ENCODE results near the gene SFMBT1. TPM values are rescaled to one million over a fixed set of nuclear protein-coding genes. Genes with fewer than 3 reads are reported as not detected.
A peak's percentile ranks its signal among the peaks of the same experiment; 100 is the strongest.

The SFMBT1 gene
- total RNA-seq, 1 experiment from 2014 or later: 22.2 TPM

- Histone ChIP-seq H3K4me3 (ENCODE audit: insufficient read depth, low read depth, low read length) (no peak overlapping the region), H3K36me3 (replicated peaks; ENCODE audit: control insufficient read depth, insufficient read depth, low read length) (no peaks in the 10 kb centered on the region), H3K27me3 (ENCODE audit: control insufficient read depth, insufficient read depth, low read length) (no peaks in the 10 kb centered on the region)
- no peak for DNase-seq
These were observed 78.5 kb downstream of the SFMBT1 start for GRCh38 chr3:52967398-52967797.

GRCh38 chr3:52962160-52962559, 83.7 kb downstream of the SFMBT1 start:
- DNase-seq: no peak
- H3K36me3 ChIP-seq (replicated peaks; ENCODE audit: control insufficient read depth, insufficient read depth, low read length): no peaks in the 10 kb centered on the region
- no peaks in the 10 kb centered on the region for H3K27me3 ChIP-seq (ENCODE audit: control insufficient read depth, insufficient read depth, low read length)
- H3K4me3 ChIP-seq (ENCODE audit: insufficient read depth, low read depth, low read length): no peak overlapping the region

GRCh38 chr3:52959773-52960172, 86.1 kb downstream of the SFMBT1 start:
- Histone ChIP-seq H3K36me3 (replicated peaks; ENCODE audit: control insufficient read depth, insufficient read depth, low read length) (no peaks in the 10 kb centered on the region), H3K27me3 (ENCODE audit: control insufficient read depth, insufficient read depth, low read length) (no peaks in the 10 kb centered on the region), H3K4me3 (ENCODE audit: insufficient read depth, low read depth, low read length) (no peak overlapping the region)
- DNase-seq: no peak

GRCh38 chr3:52939600-52939999, 106.3 kb downstream of the SFMBT1 start:
- no peak for DNase-seq
- H3K36me3 ChIP-seq (replicated peaks; ENCODE audit: control insufficient read depth, insufficient read depth, low read length): no peaks in the 10 kb centered on the region
- H3K4me3 ChIP-seq (ENCODE audit: insufficient read depth, low read depth, low read length): no peak overlapping the region
- no peaks in the 10 kb centered on the region for H3K27me3 ChIP-seq (ENCODE audit: control insufficient read depth, insufficient read depth, low read length)

DNA sequence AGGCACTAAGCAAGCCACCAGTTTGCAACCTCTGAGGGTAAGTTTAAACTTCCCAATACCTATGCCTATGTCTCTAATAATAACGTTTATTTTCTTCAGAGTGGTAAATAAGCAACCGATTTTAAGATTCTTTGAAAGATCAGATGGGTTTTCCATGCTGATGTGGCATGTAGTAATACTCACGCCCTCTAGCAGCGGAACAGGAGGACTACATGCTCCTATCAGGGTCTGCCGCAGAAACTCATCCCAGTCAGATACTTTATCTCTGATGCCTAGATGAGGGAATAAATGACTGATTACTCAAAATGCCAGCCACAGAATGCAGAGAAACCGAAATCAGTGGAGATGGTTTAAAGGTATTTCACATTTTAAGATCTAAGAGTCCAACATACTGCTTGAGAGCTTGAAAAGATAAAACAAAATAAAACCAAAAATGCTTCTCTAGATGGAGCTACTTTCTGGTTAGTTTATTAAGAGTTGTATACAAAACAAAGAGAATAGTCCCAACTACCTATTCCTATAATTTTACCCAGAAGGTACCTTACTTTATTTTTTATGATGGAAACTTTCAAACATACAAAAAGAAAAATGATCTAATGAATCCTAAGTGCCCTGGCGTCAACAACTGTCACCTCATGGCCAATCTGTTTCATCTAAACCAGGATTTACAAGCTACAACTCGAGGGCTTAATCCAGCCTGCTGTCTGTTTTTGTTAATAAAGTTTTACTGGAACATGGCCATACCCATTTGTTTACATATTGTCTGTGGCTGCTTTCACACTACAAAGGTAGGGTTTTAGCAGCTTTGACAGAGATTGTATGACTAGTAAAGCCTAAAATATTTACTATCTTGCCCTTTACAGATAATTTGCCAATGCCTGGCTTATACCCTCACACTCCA, 111.0 kb downstream of the SFMBT1 start:
- no peaks in the 10 kb centered on the region for H3K27me3 ChIP-seq (ENCODE audit: control insufficient read depth, insufficient read depth, low read length)
- H3K36me3 ChIP-seq (replicated peaks; ENCODE audit: control insufficient read depth, insufficient read depth, low read length): no peaks in the 10 kb centered on the region
- DNase-seq: peak; percentile 74
- H3K4me3 ChIP-seq (ENCODE audit: insufficient read depth, low read depth, low read length): no peak overlapping the region

GRCh38 chr3:52931889-52932288, 114.0 kb downstream of the SFMBT1 start:
- H3K36me3 ChIP-seq (replicated peaks; ENCODE audit: control insufficient read depth, insufficient read depth, low read length): no peaks in the 10 kb centered on the region
- H3K4me3 ChIP-seq (ENCODE audit: insufficient read depth, low read depth, low read length): no peak overlapping the region
- DNase-seq: no peak
- no peaks in the 10 kb centered on the region for H3K27me3 ChIP-seq (ENCODE audit: control insufficient read depth, insufficient read depth, low read length)

DNA sequence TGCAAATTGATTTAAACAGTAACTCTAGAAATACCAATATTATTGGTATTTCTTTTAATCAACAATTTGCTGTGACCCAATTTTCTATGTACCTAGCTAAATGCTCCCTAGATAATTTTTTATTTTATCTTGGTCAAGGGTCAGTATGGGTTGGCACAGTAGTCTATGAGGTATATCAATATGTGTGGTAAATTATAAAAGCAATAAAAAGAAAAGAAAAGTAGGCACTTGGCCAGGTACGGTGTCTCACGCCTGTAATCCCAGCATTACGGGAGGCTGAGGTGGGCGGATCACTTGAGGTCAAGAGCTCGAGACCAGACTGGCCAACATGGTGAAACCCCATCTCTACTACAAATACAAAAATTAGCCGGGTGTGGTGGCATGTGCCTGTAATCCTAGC, 114.5 kb downstream of the SFMBT1 start:
- Histone ChIP-seq H3K27me3 (ENCODE audit: control insufficient read depth, insufficient read depth, low read length) (no peaks in the 10 kb centered on the region), H3K36me3 (replicated peaks; ENCODE audit: control insufficient read depth, insufficient read depth, low read length) (no peaks in the 10 kb centered on the region), H3K4me3 (ENCODE audit: insufficient read depth, low read depth, low read length) (no peak overlapping the region)
- DNase-seq: no peak

DNA sequence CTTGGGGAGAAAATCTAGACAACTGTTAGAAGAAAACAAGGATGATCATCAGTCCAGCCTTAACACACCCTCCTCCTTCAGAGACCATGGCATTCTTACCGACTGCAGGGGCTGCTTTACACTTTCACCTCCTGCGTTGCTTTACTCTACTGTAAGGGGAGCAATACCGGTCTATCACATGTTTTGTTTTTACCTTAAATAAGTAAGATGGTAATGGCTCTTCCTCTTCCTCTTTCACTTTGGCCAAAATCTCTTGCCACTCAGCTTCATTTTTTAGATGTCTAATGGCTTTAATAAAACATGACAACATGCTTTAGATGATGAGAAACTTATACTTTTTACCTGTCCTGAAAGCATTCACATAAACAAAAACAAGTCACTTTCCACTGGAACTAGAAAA, 115.1 kb downstream of the SFMBT1 start:
- Histone ChIP-seq H3K36me3 (replicated peaks; ENCODE audit: control insufficient read depth, insufficient read depth, low read length) (no peaks in the 10 kb centered on the region), H3K27me3 (ENCODE audit: control insufficient read depth, insufficient read depth, low read length) (no peaks in the 10 kb centered on the region), H3K4me3 (ENCODE audit: insufficient read depth, low read depth, low read length) (no peak overlapping the region)
- no peak for DNase-seq

DNA sequence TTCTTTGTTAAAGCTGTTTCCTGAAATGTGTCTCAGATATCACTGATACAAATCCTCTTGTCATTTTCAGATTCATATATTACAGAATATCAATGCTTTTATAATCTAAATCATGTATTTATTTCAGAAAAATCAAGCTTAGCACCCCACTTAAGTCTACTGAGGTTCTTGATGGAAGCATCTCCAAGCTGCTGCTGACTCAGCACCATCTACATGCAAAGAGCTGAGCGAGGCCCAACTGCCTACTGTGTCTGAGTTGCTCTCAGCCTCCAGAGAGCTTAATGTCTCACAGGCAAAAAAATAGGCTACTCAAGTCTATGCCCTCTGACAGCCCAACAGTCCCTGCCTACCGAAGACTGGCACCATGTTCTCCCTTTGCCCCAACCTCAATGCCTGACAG, 119.3 kb downstream of the SFMBT1 start:
- DNase-seq: no peak
- H3K36me3 ChIP-seq (replicated peaks; ENCODE audit: control insufficient read depth, insufficient read depth, low read length): no peaks in the 10 kb centered on the region; the same call in 1 of the 2 replicates

GRCh38 chr3:52925405-52926313, 120.2 kb downstream of the SFMBT1 start:
- Histone ChIP-seq H3K36me3 (replicated peaks; ENCODE audit: control insufficient read depth, insufficient read depth, low read length) (no peaks in the 10 kb centered on the region; the same call in 1 of the 2 replicates), H3K27me3 (ENCODE audit: control insufficient read depth, insufficient read depth, low read length) (no peaks in the 10 kb centered on the region), H3K4me3 (ENCODE audit: insufficient read depth, low read depth, low read length) (no peak overlapping the region)
- no peak for DNase-seq

More for the DNA sequence above, 119.3 kb downstream of the SFMBT1 start:
- H3K27me3 ChIP-seq (ENCODE audit: control insufficient read depth, insufficient read depth, low read length): no peaks in the 10 kb centered on the region
- no peak overlapping the region for H3K4me3 ChIP-seq (ENCODE audit: insufficient read depth, low read depth, low read length)

DNA sequence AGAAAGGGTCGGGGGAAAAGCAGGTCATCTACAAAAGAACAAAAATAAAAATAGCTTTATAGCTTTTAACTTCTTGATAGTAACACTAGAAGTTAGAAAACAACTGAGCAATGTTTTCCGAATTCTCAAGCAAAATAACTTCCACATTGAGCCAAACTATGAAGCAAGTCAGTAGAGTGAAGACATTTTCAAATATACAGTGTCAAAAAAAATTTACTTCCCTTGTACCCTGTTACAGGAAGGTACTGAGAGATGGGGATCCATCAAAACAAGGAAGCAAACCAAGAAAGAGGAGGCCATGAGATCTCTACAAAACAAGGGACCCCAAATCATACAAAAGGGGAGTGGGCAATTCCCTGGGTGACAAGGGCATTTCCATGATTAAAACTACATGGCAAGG, 121.9 kb downstream of the SFMBT1 start:
- Histone ChIP-seq H3K27me3 (ENCODE audit: control insufficient read depth, insufficient read depth, low read length) (no peaks in the 10 kb centered on the region), H3K36me3 (replicated peaks; ENCODE audit: control insufficient read depth, insufficient read depth, low read length) (no peaks in the 10 kb centered on the region; the same call in 1 of the 2 replicates), H3K4me3 (ENCODE audit: insufficient read depth, low read depth, low read length) (no peak overlapping the region)
- no peak for DNase-seq

DNA sequence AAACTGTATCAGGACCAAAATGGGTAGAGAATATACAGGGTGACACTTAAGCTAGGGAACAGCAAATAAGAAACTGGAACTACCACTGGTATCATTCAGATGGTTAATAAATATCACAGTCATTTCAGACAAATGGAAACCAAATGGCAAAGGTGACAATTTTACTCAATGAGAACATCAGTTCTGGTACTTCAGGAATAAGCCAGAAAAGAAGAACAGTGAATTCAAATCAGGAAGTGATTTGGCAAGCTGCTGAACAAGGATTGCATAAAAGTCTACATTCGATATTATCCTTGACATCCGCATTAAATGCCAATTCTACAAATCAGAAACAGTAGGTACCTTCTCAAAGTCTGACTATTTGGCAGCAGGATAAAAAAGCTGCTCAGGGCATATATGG, 125.0 kb downstream of the SFMBT1 start:
- Histone ChIP-seq H3K4me3 (ENCODE audit: insufficient read depth, low read depth, low read length) (no peak overlapping the region), H3K36me3 (replicated peaks; ENCODE audit: control insufficient read depth, insufficient read depth, low read length) (no peaks in the 10 kb centered on the region; the same call in 1 of the 2 replicates), H3K27me3 (ENCODE audit: control insufficient read depth, insufficient read depth, low read length) (no peaks in the 10 kb centered on the region)
- no peak for DNase-seq

- Histone ChIP-seq H3K4me3 (ENCODE audit: insufficient read depth, low read depth, low read length) (no peak overlapping the region), H3K27me3 (ENCODE audit: control insufficient read depth, insufficient read depth, low read length) (no peaks in the 10 kb centered on the region), H3K36me3 (replicated peaks; ENCODE audit: control insufficient read depth, insufficient read depth, low read length) (no peaks in the 10 kb centered on the region; the same call in none of the 2 replicates)
- DNase-seq: no peak
These were observed 128.8 kb downstream of the SFMBT1 start for GRCh38 chr3:52917044-52917443.

- DNase-seq: no peak
- Histone ChIP-seq H3K27me3 (ENCODE audit: control insufficient read depth, insufficient read depth, low read length) (no peaks in the 10 kb centered on the region), H3K36me3 (replicated peaks; ENCODE audit: control insufficient read depth, insufficient read depth, low read length) (no peaks in the 10 kb centered on the region; the same call in none of the 2 replicates)
These were observed 130.6 kb downstream of the SFMBT1 start for GRCh38 chr3:52915294-52915693.

More at GRCh38 chr3:52915294-52915693, 130.6 kb downstream of the SFMBT1 start:
- H3K4me3 ChIP-seq (ENCODE audit: insufficient read depth, low read depth, low read length): no peak overlapping the region
